Spleen (tissue), 7 donors: ENCODE data around the gene MYEOV.

Experiments used
- CTCF ChIP-seq, 11 experiments: fragments of 200-600 bp in 7 of 11; fragments of 450-650 bp in 4 of 11; sonication (generic) in 4 of 11; IDR thresholded peaks in 8 of 11; conservative IDR thresholded peaks in 3 of 11; 1 replicate in 7 of 11; 2 replicates in 4 of 11; pipeline versions ENCODE4 v1.4.0 to v1.8.0; 2016 to 2021; ENCODE audit warnings: antibody characterized with exemption in 11 of 11, inconsistent platforms in 4 of 11, mild to moderate bottlenecking in 1 of 11
- POLR2A ChIP-seq, 3 donors: fragments of 450-650 bp; IDR thresholded peaks; one replicate each; pipeline ENCODE4 v1.5.1; 2017; ENCODE audit warnings: antibody characterized with exemption in 3 of 3, mild to moderate bottlenecking in 1 of 3
- POLR2AphosphoS5 ChIP-seq, 3 donors: sonication (generic); formaldehyde crosslinking; IDR thresholded peaks; one replicate each; pipeline ENCODE4 v1.5.1; 2017; ENCODE audit warnings: antibody characterized with exemption in 3 of 3
- donor health status: DM: no; HTN: no; CAD: no; lungs with moderate emphysema.
- donor health status: DM: no; HTN: no; CAD: no.
- donor health status: DM: no; HTN: no; CAD: no.

GRCh38 chr11:69286374-69287371, 7.3 kb upstream of the MYEOV start:
- TF ChIP-seq CTCF (IDR thresholded peaks at IDR 0.05 in 8 of 11, conservative IDR thresholded peaks at IDR 0.05 in 3 of 11) (no peak), POLR2A (IDR thresholded peaks at IDR 0.05) (no peak), POLR2AphosphoS5 (IDR thresholded peaks at IDR 0.05) (no peak)
